GM21360 (cell line): Measurements from ENCODE around the gene VASP.
"Not testable (repeated sequence)": the region's sequence is repeated elsewhere in the genome, so short reads cannot be mapped to it uniquely, and the experiment has no call there.

ENCODE experiments used
- ATAC-seq: cut with Tn5 transposase; IDR thresholded peaks from one replicate; pipeline ENCODE4 v1.9.1; 2021; ENCODE audit warnings: mild to moderate bottlenecking, moderate library complexity; ENCODE audit not compliant: unreplicated experiment

The VASP gene

DNA sequence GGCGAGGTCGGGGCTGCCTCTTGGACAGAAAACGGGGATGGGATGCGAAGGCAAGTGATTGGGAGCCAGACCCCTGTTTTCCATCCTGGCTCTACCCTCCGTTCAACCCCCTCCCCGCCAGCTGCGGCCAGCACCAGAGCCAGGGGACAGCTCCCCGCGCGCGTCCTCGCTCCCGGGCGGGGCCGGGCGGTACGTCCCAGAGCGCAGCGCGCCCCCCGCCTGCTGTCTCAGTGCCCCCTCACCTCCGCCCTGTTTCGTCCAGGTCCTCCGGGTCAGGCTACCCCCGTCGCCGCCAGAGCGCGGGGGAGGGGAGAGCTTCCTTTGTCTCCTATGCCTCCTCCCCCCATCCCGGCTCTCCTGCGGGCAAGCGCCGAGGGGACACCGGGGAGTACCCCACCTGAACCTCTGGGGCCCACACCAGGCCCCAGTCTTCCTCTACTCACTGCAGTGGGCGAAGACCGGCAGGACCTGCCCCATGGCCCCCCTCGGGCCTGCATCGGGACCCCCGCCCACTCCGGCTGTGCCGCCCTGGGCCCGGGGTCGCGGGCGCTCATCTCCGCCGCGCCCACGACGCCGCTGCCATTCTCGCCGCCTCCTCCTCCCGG lies 10.8 kb upstream of the VASP start:
- peak; percentile 14 for ATAC-seq

DNA sequence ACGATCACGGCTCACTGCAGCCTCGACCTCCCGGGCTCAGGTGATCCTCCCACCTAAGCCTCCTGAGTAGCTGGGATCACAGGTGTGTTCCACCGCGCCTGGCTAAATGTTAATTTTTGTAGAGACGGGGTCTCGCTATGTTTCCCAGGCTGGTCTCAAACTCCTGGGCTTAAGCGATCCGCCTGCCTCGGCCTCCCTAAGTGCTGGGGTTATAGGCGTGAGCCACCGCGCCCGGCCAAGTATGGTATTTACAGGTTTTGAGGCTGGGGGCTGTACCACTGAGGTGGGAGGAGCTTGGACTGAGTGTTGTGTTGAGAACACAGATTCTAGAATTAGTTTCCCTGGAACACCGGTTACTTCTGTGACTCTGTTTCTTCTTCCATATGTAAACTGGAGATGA lies 9.5 kb upstream of the VASP start:
- no peak for ATAC-seq

DNA sequence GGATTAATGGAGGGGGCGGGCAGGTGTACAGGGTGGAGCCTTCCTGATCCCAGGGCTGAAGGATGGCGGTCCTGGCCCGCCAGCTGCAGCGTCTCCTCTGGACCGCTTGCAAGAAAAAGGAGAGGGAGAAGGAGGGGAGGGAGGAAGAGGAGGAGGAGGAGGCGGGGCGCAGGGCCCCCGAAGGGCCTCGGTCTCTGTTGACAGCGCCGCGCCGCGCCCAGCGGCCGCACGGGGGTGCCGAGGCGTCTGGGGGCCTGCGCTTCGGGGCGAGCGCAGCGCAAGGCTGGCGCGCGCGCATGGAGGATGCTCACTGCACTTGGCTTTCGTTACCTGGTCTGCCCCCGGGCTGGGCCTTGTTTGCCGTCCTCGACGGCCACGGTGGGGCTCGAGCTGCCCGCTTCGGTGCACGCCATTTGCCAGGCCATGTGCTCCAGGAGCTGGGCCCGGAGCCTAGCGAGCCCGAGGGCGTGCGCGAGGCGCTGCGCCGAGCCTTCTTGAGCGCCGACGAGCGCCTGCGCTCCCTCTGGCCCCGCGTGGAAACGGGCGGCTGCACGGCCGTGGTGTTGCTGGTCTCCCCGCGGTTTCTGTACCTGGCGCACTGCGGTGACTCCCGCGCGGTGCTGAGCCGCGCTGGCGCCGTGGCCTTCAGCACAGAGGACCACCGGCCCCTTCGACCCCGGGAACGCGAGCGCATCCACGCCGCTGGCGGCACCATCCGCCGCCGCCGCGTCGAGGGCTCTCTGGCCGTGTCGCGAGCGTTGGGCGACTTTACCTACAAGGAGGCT lies 8.7 kb upstream of the VASP start, which contains the start of gene PPM1N:
Gene PPM1N, plus strand, starts transcription at position 33 of the 785 bp plus-strand sequence. Its CDS starts 30 bp downstream, at position 63.
- ATAC-seq = no peak

DNA sequence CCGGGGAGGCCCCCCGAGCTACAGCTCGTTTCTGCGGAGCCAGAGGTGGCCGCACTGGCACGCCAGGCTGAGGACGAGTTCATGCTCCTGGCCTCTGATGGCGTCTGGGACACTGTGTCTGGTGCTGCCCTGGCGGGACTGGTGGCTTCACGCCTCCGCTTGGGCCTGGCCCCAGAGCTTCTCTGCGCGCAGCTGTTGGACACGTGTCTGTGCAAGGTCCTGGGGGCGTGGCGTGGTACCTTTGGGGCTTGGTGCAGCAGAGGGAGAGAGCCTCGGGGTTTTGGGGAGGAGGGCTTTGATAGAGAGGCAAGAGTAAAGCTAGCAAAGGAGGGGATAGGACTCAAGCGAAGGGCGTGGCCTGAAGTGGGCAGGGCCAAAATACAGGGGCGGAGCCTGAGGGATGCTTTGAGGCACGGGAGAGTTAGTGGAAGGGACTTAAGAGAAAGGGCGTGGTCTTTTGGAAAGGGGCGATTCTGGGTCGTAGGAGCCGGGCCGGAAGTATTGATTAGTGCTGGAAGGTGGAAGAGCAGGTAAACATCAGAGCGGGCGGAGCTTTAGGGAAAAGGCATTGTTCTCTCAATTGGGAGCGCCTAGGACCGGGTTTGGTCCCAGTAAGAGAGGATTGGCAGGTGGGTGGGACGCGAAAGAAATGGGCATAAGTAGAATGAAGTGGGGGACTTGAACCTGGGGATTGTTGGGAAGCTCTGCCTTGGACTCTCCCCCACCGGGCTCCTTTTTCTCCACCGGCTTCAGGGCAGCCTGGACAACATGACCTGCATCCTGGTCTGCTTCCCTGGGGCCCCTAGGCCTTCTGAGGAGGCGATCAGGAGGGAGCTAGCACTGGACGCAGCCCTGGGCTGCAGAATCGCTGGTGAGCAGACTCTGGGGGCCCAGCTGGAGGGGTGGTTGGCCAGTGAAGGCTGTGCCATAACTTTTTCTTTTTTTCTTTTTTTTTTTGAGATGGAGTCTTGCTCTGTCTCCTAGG lies 7.8 kb upstream of the VASP start:
- no peak for ATAC-seq

DNA sequence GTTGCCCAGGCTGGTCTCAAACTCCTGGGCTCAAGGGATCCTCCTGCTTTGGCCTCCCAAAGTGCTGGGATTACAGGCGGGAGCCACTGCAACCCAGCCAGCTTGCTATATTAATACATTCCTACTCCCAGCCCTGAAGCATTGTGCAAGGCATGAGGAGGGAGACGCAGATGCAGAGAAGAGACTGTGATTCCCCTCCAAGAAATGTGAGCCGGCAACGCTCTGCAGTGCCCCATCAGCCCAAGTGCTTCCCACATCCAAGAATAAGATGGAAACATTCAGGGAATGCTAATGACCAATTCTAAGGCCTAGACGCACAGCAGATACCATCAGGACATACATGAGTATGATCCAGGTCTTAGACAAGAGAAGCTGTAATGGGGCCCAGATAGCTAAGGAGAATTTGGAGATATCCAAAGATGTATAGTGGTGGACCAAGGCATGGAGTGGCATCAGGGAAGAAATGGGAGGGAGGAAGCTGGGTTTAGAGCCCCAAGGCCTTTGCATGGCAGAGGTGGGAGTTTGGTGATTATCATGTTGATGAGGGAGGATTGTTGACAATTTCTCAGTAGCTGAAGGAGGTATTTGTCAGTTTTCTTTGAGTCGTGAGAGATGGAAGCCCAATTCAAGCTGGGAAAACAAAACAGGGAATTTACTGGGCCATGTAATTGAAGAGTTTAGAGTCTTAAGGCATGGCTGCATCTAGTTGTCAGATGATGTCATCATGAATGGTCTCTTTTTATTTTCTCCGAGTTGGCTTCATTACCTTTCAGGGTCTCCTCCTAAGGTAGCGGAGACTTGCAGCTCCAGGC lies 6.2 kb upstream of the VASP start:
- no peak for ATAC-seq

DNA sequence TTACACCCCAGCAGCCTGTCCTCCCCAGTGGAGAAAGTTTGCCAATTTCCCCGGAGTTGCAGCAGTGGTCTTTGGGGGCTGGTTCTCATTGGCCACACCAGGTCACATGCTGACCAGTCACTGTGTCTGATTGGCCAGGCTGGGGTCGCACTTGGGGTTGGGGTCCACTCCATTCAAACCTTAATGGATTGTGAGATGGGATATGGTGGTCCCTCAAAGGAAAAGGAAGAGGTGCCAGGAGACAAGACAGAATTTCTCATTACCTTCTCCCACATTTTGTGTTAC lies 5.6 kb upstream of the VASP start:
- ATAC-seq = no peak

- no peak for ATAC-seq
Measured at GRCh38 chr19:45502111-45502510, 5.2 kb upstream of the VASP start.

- no peak for ATAC-seq
Measured at GRCh38 chr19:45503909-45504308, 3.4 kb upstream of the VASP start.

- ATAC-seq = no peak
Measured at GRCh38 chr19:45505151-45505995, 1.9 kb upstream of the VASP start.

DNA sequence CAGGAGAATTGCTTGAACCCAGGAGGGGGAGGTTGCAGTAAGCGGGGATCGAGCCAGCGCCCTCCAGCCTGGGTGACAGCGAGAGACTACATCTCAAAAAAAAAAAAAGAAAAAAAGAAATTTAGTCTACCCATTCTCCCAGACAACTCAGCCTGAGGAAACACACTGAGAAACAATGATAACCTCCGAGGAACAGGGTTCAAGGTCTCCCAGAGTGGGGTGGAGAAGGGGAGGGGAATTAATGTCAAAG lies 1.4 kb upstream of the VASP start:
- ATAC-seq = no peak

DNA sequence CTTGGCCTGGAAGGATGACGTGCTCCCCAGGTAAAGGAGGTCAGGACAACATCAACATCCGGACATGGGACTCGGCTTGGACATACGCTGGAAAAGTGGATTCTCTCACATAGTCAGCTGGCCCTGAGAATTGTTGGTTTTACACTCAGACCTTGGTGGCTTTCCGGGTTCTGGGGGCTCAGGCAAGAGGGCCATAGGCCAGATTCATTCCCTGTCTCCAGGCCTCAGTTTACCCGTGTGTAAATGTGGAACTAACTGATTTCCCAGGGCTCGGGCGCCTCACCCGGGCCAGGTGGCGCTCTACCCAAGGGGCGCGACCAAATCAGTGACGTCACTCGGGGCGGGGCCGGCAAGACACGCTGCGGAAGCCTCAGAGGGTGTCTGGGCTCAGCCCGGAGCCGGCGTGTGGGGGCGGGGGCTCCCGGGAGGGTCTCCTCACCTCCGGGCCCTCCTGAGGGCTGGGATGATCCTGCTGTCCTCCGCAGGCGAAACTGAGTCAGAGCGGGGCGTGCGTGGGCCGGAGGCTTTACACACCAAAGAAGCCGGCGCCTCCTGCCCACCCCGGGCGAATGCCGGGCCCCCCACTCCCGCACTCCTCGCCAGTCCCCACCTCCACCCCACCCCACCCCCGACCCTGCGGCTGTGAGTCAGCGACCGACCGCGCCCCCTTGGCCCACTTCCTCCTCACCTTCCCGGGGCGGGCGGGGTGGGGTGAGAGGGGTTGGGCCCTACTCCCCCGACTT lies 862 bp upstream of the VASP start:
- peak; percentile 56 for ATAC-seq

- ATAC-seq = no peak
Measured at GRCh38 chr19:45507872-45508416, 665 bp downstream of the VASP start.

DNA sequence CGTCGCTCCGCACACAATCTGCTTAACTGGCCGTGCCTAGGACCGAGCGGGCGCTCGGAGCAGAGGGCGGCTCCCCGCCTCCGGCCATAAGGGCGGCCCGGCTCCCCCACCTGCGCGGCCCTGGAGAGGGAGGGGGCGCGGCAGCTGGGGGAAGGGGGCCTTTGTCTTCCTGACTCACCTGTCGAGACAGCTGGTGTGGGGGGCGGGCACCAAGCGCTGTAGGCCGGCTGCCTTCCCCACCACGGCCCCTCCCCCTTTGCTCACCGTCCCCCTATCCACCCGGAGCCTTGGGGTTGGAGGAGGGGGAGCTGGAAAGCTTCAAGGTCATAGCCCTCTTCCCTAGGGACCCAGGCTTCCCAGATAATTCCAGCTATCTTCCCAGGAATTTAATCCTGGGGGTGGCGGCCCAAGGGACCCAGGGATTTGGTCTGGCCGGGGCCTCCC lies 1.2 kb downstream of the VASP start:
- no peak for ATAC-seq

DNA sequence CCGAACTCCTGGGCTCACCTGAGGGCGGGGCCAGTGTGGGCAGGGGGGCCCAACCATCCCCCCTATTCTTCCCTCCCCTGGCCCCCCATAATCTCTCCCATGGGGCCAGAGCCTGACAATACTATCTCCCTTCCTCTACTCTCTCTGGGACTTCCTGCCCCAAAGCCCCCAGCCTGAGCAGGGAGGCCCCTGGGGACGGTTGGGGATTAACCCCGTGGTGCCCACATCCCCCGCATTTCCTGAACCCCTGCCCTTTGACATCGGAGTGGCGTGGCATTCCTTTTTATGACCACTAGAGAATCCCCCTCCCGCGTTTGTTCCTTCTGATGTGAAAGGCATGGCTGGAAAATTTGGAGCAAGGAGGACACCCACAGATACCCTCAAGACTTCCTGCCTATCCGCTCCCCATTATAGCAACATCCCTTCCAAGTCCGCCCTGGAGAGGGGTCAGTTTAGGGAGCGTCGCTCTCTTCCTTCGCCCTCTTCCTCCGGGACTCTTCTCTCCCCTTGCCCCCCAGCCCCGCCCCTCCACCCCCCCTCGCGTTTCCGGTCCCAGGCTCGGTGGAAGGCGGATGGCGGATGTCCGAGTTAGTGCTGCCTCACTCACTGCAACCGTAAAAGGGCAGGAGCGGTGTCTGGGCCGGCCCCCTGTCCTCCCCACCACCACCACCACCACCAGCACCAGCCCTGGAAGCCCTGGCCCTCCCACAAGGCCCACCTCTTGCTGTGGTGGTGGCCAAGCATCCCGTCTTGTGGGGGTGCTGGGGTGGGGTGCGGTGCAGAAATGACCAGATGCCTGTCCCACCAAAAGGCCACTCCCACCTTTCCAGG lies 1.8 kb downstream of the VASP start:
- ATAC-seq = no peak

DNA sequence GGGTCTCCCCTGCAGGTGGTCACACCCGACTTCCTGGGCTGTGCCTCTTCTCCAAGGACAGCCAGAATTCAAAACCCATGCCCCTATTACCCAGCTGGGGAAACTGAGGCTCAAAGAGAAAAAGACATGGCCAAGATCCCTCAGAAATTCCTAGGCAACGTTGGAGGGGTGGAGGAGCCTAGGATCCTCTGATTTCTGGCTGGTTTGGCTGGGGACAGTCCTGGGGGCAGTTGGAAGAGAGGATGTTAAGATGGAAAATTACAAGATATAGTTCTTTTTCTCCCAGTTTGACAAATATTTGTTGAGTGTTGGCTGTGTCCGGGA lies 2.4 kb downstream of the VASP start:
- no peak for ATAC-seq

- not testable (repeated sequence) for ATAC-seq
Measured at GRCh38 chr19:45510352-45510751, 3.1 kb downstream of the VASP start.

- no peak for ATAC-seq
Measured at GRCh38 chr19:45511074-45511473, 3.8 kb downstream of the VASP start.

- no peak for ATAC-seq
Measured at GRCh38 chr19:45512881-45513483, 5.7 kb downstream of the VASP start.
